Suppressor macrophage treated with lipopolysaccharide for 1 hour (primary cell): ENCODE results near the gene FBRSL1.
A peak's percentile ranks its signal among the peaks of the same experiment; 100 is the strongest.

Source experiments
- DNase-seq, 3 donors: peaks; one replicate each; pipeline ENCODE4 v3.0.0-alpha.2; 2020 to 2022

FBRSL1 gene

DNA sequence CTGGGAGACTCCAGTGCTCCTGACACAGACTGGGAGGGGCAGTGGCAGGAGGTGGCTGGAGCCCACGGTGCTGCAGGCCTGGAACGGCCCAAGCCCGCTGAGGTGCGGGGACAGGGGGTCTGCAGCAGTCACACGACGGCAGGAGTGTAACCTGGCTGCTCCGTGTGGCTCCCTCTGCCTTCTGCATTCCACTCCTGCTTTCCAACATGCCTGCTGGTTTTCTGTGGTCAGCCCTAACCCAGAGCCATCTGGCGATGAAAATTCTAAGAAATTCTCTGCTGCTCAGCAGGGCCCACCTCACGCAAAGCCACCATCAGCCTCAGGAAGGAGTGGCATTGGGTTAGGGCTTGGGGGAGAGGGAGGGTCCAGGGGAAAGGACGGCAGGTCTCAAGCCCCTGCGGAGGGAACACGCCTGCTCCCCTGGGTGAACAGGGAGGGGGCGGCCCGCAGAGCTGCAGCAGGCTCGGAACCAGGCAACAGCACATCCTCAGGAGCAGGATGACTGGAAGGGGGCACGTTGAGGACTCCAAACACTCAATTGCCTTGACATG lies 5.0 kb upstream of the FBRSL1 start:
- no peak for DNase-seq

DNA sequence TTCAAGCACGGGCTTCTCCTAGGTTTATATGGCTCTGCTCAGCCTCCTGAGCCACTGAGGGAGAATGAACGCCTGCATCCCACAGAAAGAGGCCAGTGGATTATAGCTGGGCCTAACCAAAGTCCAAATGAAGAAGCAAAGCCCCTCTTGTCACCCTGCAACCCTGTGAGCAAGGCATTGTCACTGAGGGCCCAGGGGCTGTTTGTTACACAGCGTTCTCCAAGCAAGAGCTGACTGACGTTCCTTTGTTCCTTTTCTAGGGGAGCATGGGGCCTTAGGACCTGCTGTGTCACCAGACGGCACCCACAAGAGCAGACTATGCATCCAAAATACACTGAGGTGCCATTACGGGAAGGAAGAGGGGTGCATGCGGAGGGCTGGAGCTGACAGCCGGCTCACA lies 4.3 kb upstream of the FBRSL1 start:
- no peak for DNase-seq

DNA sequence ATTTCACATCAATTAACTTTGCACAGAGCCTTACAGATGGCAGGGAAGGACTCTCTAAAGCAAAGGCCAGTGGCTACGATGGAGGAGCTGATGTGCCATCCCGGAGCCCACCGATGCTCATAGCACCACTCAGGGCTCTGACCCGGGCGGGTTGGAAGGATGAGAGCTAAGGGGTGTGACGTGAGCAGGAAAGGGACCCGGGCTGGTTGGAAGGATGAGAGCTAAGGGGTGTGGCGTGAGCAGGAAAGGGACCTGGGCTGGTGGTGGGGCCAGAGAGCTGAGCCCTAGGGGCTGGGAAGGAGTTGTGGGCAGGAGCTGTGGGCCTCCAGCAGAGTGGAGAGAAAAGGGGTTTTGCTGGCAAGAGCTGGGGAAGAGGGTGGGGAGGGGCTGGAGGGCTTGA lies 3.8 kb upstream of the FBRSL1 start:
- DNase-seq, result no peak

DNA sequence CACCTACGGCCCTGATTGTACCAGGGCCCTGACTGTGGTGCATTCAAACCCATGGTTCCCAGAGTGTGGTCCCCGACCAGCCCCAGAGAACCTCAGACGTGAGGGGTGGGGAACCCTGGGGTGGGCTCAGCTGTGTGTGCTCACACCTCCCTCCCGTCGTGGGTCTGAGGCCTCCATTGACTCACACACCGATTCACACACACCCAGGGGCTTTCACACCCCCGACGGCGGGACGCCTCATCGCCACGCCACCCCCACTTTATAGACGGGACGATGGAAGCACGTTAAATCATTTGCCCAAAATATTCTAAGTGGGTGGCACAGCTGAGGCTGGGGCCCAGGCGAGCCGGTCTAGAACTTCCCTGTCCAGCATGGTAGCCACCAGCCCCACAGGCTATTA lies 3.4 kb upstream of the FBRSL1 start:
- DNase-seq, result no peak

DNA sequence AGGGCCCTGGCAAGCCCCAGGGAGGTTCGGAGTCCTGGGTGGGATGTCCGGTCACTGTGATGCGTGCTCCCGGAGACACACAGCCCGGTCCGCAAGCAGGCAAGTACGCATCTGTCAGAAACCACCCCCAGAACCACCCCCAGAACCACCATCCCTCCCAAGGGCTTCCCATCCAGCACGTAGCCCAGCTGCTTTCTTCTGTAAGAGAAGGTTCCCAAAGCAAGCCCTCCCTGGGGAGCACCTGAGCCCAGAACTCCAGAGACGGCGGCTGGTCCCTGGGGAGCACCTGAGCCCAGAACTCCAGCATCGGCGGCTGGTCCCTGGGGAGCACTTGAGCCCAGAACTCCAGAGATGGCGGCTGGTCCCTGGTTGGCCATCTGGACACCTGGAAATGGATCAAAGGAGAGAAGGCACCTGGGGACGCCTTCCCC lies 2.6 kb upstream of the FBRSL1 start:
- DNase-seq, result no peak

DNA sequence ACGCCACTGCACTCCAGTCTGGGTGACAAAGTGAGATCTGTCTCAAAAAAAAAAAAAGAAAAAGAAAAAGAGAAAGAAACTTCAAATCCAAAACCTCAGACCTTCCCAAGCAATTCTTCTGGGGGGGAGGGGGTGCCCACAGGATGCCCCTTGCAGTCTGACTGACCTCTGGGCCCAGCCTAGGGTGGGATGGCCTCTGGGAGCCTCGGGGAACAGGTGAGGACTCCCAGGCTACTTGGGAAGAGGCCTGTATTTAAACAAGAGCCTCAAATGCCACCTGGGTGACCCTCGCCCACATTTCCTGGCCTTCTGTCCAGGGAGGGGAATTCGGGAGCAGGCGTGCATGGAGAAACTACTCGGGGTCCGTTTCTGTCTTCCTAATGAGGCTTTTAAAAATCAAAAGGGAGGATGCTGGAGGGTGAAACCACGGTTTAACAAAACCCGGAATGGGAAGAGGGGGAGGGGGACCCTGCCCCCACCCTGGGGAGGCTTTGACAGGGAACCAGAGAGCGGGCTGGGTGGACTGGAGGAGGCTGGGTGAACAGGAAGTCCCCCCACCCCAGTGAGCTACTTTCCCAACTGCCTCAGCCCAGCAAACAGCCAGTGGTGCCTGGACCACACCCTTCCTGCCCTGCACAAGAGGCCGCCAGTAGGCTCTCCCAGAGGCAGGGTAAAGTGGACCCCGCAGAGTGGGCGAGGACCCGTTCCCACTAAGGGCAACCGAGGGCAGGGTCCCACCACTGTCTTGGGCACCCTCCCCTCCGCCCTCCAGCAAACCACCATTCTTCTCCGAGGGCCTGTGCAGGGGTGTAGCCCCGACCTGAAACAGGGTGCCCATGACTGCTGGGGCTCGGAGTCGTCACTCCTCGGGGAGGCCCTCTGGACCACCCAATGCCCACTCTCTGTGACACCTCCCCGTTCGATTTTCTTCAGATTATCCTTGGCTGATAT lies 1.5 kb upstream of the FBRSL1 start:
- peak in 1 of 3 donors; percentile 36 for DNase-seq

DNA sequence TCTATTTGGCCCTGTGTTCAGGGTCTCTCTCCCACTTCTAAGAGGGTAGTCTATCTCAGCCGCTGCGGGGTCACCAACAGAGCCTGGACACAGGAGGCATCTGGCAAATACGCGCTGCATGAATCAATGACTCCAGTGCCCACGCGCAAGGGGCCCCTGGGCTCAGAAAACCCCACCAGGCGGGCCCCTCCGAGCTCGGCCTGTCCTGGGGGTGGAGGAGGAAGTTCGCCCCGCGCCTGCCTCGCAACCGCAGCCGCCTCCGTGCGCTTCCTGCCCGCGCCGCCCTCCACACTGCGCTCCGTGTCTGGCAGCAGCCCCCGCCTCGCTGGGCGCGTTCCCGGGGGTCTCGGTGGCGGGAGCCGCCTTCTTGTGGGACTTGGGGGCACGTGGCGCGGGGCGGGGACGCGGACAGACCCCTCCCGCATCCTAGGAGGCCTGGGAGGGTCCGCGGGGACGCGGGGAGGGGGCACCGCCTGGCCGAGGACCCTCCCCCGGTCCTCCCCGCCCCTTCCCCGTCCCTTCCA lies 811 bp upstream of the FBRSL1 start:
- peak; percentile 86 to 92 (median 87) for DNase-seq

DNA sequence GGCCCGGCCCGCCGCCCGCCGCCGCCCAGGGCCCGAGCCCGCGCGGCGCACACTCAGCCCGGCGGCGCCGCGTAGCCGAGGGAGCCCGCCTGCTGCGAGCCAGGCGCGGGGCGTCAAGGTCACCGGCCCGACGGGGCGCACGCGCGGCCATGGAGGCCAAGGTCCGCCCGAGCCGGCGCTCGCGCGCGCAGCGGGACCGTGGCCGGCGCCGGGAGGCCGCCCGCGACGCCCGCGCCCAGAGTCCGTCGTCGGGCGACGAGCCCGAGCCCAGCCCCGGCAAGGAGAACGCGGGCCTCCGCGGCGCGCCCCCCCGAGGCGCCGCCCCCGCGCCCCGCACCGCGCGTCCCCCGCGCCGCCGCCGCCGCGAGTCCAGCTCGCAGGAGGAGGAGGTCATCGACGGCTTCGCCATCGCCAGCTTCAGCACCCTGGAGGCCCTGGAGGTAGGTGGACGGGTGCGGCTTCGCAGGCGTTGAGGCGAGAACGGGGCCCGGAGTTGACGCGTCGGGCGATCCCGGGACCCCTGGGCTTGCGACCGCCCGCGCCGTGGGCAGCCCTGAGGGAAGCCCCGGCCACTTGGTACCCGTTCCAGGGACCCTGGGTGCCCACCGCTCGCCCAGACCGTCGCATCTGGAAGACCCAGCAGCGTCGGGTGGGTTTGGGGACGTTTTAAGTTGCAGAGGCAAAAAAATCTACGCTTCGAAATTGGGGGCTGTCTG lies 629 bp downstream of the FBRSL1 start:
- DNase-seq, result peak in 2 of 3 donors; percentile 40 to 66

DNA sequence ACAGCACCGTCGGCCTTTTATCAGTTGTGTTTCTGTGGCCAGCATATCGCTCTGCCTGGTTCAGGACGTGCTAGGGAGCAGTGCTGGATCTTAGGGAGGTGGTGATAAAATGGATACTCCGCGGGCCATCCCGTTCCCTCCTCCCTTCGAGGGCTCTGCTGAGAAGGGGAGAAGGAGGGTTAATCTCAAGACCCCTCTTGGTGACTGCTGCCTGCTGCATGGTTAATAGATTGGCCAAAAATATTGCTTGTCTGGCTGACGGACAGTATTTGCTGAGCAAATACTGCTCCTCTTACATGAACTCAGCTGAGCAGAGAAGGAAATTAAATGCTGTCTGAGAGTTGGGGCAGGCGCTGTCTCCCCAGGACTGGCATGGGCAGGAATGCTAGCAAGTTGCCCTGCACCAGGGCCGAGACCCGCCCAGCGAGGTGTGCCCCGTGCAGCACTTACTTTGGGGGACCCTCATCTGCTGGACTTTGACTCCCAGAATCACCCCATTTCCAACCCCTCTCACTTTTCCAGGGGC lies 1.2 kb downstream of the FBRSL1 start:
- no peak for DNase-seq

DNA sequence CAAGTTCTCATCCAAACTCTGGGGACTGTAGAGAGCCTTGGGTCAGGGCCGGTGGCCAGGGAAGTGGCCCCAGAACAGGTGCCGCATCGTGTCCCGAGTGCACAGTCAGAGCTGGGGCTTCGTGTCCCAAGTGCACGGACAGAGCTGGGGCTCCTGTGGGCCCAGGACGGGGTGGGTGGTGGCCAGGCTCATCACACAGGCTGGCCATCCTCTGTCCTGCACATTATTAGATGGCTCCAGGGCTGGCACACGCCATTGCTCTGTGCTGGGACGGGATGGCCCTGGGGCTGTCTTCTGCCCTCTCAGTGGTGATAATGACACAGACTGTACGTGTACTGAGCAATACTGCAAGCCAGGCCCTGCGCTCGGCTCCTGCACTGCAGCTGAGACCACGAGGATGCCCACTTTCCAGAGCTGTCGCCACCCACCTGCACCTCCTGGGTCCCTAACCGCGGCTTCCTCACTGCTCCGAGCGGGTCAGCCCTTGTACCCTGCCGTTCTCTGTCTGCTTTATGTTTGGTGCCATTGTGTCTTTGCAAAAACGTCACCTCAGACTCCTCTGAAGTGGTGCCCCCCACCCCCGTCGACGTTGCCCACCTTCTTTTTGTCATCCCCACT lies 1.9 kb downstream of the FBRSL1 start:
- no peak for DNase-seq

DNA sequence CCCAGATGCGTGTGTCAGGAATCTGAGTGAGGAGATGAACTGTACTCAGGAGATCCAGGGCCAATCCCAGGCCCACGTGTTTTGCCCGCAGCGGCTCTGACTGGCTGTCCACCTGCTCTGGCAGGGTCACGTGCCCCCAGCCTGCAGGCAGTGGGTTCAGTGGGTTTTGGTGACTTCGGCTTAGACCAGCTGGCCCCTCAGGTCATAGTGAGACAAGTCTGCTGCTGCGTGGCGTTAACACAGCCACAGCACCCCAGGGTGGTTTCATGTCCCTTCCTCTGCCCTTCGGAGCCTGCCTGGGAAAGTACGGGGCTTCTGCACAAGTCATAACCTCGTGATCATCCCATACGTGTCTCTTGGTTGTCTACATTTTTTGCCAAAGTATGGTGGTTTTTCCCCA lies 2.6 kb downstream of the FBRSL1 start:
- peak; percentile 72 to 78 (median 78) for DNase-seq

DNA sequence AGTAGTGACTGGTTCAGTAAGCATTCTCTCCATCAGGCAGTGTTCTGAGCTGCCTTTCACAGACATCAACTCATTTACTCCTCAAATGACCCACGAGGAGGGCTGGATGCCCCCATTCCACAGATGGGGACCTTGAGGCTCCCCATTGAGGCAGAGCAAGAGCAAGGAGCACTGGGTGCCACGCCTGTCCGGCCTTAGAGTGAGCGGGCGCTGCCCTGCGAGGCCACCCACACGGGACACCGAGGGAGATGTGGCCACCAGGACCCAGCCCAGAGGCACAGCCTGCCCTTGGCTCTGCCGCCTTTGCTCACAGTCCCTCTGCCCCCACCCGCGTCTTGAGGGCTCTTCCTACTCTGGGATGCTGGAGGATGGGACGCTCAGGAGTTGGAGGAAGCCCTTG lies 3.0 kb downstream of the FBRSL1 start:
- DNase-seq, result no peak

DNA sequence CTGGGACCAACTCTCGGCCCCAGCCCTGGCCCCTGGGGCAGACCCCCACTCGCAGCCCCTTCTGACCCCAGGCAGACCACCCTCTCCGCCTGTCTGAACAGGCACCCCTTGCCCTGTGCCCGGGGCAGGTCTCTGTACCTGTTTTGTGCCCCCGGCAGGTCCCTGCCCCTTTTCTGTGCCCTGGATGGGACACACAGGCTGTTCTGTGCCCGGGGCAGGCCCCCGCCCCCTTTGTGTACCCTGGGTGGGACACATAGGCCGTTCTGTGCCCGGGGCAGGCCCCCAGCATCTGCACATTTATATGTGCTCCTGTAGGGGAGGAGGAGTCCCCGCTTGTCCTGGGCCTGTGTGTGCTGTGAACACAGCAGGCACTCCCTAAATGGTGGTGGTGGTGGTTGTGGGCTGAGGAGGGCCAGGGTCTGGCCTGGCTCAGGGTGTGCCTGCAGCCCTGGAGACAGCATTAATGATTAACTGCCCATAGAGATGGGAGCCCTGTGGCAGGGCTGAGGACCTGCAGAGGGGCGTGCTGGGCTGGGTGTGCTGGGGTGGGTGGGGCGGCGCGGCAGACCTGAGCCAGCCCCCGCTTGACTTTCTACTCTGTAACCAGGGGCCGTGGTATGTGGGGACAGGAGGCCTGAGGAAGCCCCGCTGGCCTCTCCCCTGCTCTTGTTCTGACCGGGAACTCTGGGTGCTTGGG lies 3.7 kb downstream of the FBRSL1 start:
- no peak for DNase-seq

DNA sequence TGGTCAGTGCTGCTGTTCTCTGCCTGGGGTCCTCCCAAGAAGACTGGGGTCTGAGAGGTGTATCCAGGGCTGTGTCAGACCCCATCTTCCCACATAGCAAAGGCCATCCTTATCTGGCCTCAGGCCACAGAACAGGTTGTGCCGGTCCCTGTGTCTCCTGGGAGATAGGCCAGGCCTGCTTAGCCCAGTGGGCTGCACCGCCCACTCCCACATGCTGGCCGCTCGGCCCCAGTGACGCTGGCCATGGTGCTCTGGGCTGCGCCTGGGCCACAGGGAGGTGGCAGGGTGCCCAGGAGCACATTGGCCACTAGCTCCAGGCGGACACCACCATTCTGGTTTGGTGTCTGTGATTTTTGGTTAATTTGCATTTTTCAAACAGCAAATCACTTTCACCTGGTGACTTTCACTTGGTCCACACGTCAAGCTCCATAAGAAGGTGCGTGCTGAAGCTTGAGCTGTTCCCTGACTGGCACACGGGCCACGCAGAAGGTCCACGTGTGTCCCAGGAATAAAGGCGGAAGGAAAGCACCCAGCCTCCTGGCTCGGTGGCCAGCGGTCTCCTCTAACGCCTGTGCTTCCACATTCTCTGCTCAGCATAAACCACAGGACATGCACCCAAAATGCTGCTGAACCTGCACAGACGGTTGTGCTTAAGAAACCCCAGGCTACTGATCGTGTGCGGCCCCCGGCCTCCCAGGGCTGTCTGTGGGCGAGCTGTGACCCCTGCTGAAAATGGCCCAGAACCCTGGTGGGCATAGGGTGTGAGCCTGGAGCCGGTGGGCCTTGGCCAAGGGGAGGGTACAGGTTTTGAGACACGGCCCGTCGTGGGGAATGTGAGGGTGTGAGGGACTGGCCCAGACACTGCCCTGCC lies 4.6 kb downstream of the FBRSL1 start:
- DNase-seq, result no peak

DNA sequence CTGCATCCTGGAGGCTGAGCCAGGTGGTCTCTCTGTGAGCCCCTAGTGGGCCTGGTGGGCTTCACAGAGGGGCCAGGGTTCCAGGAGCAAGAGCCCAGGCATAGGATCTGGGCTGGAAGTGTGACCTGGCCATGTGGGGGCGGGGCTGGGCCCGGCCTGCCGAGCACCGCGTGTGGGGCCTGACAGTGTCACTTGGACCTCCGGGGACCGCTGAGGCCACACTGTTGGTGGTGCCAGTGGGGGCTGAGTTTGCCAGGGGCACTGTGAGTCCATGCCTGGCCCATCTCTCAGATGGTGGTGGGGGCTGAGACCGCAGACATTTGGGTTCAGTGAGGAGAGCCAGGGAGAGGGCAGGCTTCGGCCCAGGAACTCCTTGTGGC lies 5.2 kb downstream of the FBRSL1 start:
- no peak for DNase-seq

DNA sequence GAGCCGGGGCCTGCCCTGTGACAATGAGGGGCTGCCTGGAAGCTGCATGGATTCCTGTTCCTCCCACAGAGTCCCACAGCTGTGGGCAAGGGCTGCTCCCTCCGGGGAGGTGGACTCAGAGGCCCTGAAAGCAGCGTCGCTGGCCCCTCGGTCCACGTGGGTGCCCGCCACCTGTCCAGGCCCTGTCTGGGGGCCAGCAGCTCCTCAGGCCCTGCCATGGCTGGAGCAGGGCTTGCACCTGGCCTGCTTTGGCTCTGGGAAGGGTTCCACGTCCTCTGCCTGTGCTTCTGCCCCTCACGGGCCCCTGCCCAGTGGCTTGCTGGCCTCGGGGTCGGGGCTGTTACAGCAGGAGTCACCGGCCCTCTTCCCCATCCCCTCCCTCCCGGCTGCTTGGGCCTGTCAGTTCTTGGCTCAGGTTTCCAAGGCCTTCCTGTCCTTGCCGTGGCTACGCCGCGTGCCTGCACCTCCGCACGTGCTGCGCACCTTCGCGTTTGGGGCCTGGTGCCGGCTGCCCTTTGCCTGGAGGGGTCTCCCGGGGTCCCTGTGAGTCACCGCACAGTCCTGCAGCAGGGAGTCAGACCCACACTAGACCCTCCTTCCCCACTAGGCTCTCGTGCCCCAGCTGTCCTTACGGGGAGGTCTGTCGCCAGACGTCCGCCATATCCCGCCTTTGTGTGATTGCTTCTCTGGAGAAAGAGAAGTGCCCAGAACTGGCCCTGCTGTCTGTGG lies 5.8 kb downstream of the FBRSL1 start:
- DNase-seq, result no peak

DNA sequence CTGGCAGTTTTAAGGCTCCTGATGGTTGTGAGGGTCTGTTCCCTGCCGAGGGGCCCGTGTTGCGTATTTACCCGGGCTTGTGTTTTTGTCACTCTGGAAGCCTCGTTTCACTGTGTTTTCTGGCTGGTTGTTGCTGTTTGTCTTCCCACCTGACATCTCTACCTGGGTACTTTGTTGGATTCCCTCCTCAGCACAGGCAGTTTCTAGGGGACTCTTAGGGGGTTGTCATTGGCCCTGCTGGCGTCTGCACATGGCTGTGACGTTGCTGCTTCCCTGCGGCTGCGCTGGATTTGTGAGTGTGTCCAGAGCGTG lies 6.4 kb downstream of the FBRSL1 start:
- DNase-seq, result no peak

DNA sequence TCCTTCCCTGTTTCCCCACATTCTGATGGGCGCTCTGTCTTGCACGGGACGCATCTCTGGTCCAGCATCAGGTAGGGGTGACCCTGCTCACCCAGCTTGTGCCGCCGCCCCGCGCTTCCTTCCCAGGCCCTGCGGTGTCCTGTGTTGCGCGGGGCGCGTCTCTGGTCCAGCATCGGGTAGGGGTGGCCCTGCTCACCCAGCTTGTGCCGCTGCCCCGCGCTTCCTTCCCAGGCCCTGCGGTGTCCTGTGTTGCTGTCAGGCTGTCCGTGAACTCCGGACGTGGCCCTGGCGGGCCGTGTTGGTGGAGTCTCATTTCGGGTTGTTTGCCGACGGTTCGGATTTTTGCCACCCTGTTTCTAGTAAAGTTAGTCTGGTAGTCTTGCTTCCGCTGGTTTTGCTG lies 6.8 kb downstream of the FBRSL1 start:
- no peak for DNase-seq

DNA sequence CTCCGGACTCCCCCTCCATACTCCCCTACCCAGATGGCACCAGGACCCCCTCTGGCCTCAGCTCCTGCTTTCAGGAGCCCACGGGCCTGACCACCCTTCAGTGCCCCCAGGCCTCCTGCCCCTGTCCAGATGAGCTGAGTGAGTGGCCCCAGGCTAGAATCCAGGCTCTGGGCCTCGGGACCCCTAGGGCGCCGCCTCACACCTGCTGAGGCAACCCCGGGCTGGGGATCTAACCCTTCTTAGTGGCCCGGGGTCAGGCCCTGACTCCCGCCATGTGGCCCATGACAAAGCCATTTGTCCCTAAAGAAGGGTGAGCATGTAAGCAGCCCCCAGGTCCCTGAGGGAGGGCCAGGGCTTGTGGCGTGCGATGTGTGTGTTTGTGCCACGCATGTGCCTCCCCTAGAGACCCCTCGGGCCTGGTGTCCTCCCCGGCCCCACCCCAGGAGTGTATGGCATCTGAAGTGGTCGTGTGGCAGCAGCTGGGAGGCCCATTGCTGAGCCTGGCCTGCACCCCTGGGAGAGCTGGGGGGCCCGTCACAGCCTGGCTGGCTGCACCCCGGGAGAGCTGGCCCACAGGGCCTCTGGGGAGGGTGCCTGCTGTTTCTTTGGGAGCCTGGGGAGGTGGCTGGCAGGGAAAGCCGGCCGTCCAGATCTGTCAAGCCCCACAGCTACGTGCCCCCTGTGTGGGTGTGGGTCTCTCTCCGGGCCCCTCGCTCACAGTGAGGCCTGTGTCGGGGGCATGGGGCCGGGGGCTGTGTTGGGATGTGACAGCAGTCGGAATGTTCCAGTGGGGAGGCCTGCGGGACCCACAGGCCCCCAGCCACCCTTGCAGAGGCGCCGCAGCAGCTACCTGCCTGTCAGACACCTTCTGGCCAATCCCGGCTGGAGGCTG lies 7.8 kb downstream of the FBRSL1 start:
- no peak for DNase-seq

DNA sequence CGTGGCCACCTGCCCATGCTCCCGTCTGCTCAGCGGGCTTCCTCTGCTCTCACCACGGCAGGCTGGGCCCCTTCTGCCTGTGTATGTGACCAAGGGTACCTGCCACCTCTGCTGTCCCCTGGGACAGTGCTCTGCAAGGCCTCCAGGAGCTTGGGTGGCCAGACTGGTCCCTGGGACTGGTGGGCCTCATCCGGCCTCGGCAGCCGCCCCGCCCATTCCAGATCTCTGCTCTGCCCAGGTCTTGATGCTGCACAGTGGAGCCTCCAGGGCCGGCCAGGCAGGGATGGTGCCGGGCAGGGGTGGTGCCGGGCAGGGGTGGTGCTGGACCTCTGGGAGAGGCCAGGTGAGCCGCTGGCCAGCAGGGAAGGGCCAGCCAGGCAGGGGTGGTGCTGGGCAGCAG lies 9.0 kb downstream of the FBRSL1 start:
- DNase-seq, result no peak
